ENCODE results near the gene PSME2. TPM values are rescaled to one million over a fixed set of nuclear protein-coding genes. Genes with fewer than 3 reads are reported as not detected.

The PSME2 gene
- total RNA-seq = 107 and 126 TPM in 2 replicates
- polyA plus RNA-seq = 66.5 and 69.8 TPM in 2 replicates
- 120 and 132 TPM in 2 replicates for polyA plus RNA-seq (2011; cell fraction: cytosol; rRNA removed)
- 194 and 210 TPM in 2 replicates for polyA plus RNA-seq (2011; cell fraction: nucleus; rRNA removed)
- polyA plus RNA-seq (2012) = 143 and 169 TPM in 2 replicates
- 47.2 and 52.0 TPM in 2 replicates for polyA minus RNA-seq
- polyA minus RNA-seq (2011; cell fraction: cytosol; rRNA and poly(A)+ RNA removed) = 51.1 TPM
- 25.4 and 38.4 TPM in 2 replicates for polyA minus RNA-seq (2011; cell fraction: nucleus; rRNA and poly(A)+ RNA removed)
- Bru-seq, nascent RNA = percentile 73 among the genes with signal in this experiment
- BruChase-seq, experiment 1, labeled RNA remaining after a 6-hour chase = percentile 85 among the genes with signal in this experiment
- BruChase-seq, experiment 2, labeled RNA remaining after a 2-hour chase = percentile 82 among the genes with signal in this experiment
- long read RNA-seq, transcript PSME2-205 (2 exons, 496 nt) = minor isoform, 36 of 620 reads
- long read RNA-seq, transcript PSME2-203 (11 exons, 1,502 nt) = minor isoform, 6 of 620 reads
- long read RNA-seq, transcript PSME2-201 (11 exons, 1,404 nt) = major isoform, 516 of 620 reads
- long read RNA-seq, transcript PSME2-213 (10 exons, 755 nt) = minor isoform, 15 of 620 reads
- long read RNA-seq, partial matches to known transcripts = 9 of 620 reads
- long read RNA-seq, other reads (novel, unspliced or antisense) = 34 of 620 reads

- peaks cover 19% of the 10 kb centered on the region for H3K4me1 ChIP-seq (ENCODE audit: control insufficient read depth, extremely low read depth, insufficient read depth, low read length)
- peak within 1 kb of the TSS; percentile 72 for H3K9ac ChIP-seq (replicated peaks; ENCODE audit: extremely low read depth, insufficient read depth, low read length)
- DNase-seq (ENCODE audit: low read depth, low spot score) (peak; percentile 99), FAIRE-seq (no peak)
- H3K36me3 ChIP-seq (ENCODE audit: control insufficient read depth in 2 of 2, extremely low read depth in 1 of 2, insufficient read depth in 2 of 2, low read length in 2 of 2) = peaks cover 0 to 21% of the 10 kb centered on the region in 2 experiments
- peak within 1 kb of the TSS; percentile 95 for H3K4me2 ChIP-seq (ENCODE audit: insufficient read depth, low read length)
- intact Hi-C loops (cut with micrococcal nuclease) = loop anchor here (1.0 to 5.0 kb wide), 5 partner anchors 32 to 286 kb away; partner anchors contain the start of genes DCAF11, DHRS1, IPO4 and NFATC4
- peak within 1 kb of the TSS; percentile 91 for H2AFZ ChIP-seq (ENCODE audit: low read depth, low read length)
- TF ChIP-seq MAX (IDR thresholded peaks at IDR 0.05; ENCODE audit: insufficient read depth, insufficient read length) (peak; percentile 1), POLR2AphosphoS5 (IDR thresholded peaks at IDR 0.05; ENCODE audit: insufficient read depth, low read depth, low read length) (peak; percentile 59), POLR2A (IDR thresholded peaks at IDR 0.05; ENCODE audit: low read depth, low read length) (no peak)
- H3K9me3 ChIP-seq (replicated peaks; ENCODE audit: control insufficient read depth, insufficient read depth, low read length) = no peaks in the 10 kb centered on the region
- dilution Hi-C loops (cut with MboI; ENCODE audit: extremely low pct_ligation_motif_present, low sequenced_read_pairs) = no loop called here
- H3K79me2 ChIP-seq (ENCODE audit: control insufficient read depth, insufficient read depth, low read length) = peaks cover 25% of the 10 kb centered on the region
- H4K20me1 ChIP-seq (replicated peaks; ENCODE audit: control insufficient read depth, extremely low read depth, insufficient read depth, low read length) = no peaks in the 10 kb centered on the region
- BruUV-seq (replicated peaks) = no TSS peak
- no peaks in the 10 kb centered on the region for H3K9me1 ChIP-seq (replicated peaks; ENCODE audit: control insufficient read depth, extremely low read depth, insufficient read depth, low read length)
- H3K27ac ChIP-seq (ENCODE audit: insufficient read depth, low read depth, low read length) = peak within 1 kb of the TSS; percentile 52
- no peaks in the 10 kb centered on the region for H3K27me3 ChIP-seq (ENCODE audit: control insufficient read depth in 2 of 2, insufficient read depth in 2 of 2, low read length in 2 of 2)
- peak within 1 kb of the TSS; percentile 59 to 86 (median 79) for H3K4me3 ChIP-seq (replicated peaks in 1 of 3; ENCODE audit: insufficient read depth in 1 of 3, low read depth in 1 of 3, low read length in 3 of 3)
- POLR2A ChIA-PET = interaction anchor here (0.5 to 2.0 kb wide), 9 partner anchors 9 to 245 kb away, joined by 3 to 13 read pairs (median 5); partner anchors contain the start of genes CHMP4A, DCAF11, IRF9 and NRL
- CTCF ChIA-PET = interaction anchor here (0.7 to 7.8 kb wide), 12 partner anchors 10 to 187 kb away, joined by 3 to 63 read pairs (median 4); partner anchors contain the start of genes CIDEB, IRF9, PSME1 and TINF2
Observed at GRCh38 chr14:24146453-24146977, at the start of gene PSME2. Gene PSME2 (minus strand): TSS chr14:24146610. CDS start chr14:24146581, 29 bp downstream.
